Right atrium auricular region (tissue), 2 donors: ENCODE data around the gene MGAT5. TPM values are rescaled to one million over a fixed set of nuclear protein-coding genes. Genes with fewer than 3 reads are reported as not detected.

Source experiments
- DNase-seq: peaks from one replicate; pipeline ENCODE4 v3.0.0-alpha.2; 2019; ENCODE audit warnings: low spot score
- H3K27ac ChIP-seq, 2 donors: fragments of 200-600 bp; sonication (generic); 1 replicate in 1 of 2; 2 replicates in 1 of 2; pipeline ENCODE4 v1.5.1; 2016 to 2019
- H3K27me3 ChIP-seq, 2 donors: fragments of 200-600 bp; sonication (generic); one replicate each; pipeline versions ENCODE4 v1.5.1 to v1.6.0; 2017 to 2019
- H3K36me3 ChIP-seq: fragments of 200-600 bp; sonication (generic); one replicate; pipeline ENCODE4 v1.5.1; 2016
- H3K4me1 ChIP-seq, 2 donors: fragments of 200-600 bp; sonication (generic); one replicate each; pipeline versions ENCODE4 v1.5.1 to v1.6.0; 2017 to 2019
- H3K4me3 ChIP-seq, 2 donors: fragments of 200-600 bp; sonication (generic); 1 replicate in 1 of 2; 2 replicates in 1 of 2; pipeline ENCODE4 v1.5.1; 2017 to 2019; ENCODE audit warnings: mild to moderate bottlenecking in 1 of 2, moderate library complexity in 1 of 2
- H3K9me3 ChIP-seq, 2 donors: fragments of 200-600 bp; sonication (generic); one replicate each; pipeline ENCODE4 v1.5.1; 2019
- CTCF ChIP-seq, 2 donors: fragments of 200-600 bp; sonication (generic); IDR thresholded peaks; one replicate each; pipeline ENCODE4 v1.5.1; 2019; ENCODE audit warnings: antibody characterized with exemption in 2 of 2
- total RNA-seq, 2 donors: library from RNA; depleted of rRNA; stranded (reverse); fragments of >200 nt; gene quantifications; one replicate each; pipeline ENCODE4 v1.1.0, GENCODE V29; 2016

Gene MGAT5
- total RNA-seq, 2 donors from 2014 or later, result 56.9 to 91.0 TPM

GRCh38 chr2:134454426-134454825 lies 200.6 kb downstream of the MGAT5 start:
- no peaks in the 10 kb centered on the region for H3K9me3 ChIP-seq
- TF ChIP-seq CTCF (IDR thresholded peaks at IDR 0.05), result no peak
- H3K4me1 ChIP-seq, result peaks cover 0 to 18% of the 10 kb centered on the region in 2 donors
- H3K36me3 ChIP-seq, result peaks cover 14% of the 10 kb centered on the region
- H3K27me3 ChIP-seq, result no peaks in the 10 kb centered on the region
- no peak overlapping the region for H3K4me3 ChIP-seq
- H3K27ac ChIP-seq, result peak overlapping the region; percentile 2 to 4
- no peak for DNase-seq

- H3K4me1 ChIP-seq, result peaks cover 0 to 18% of the 10 kb centered on the region in 2 donors
- DNase-seq, result no peak
- H3K4me3 ChIP-seq, result no peak overlapping the region
- H3K27ac ChIP-seq, result peak overlapping the region; percentile 2 to 4
- H3K36me3 ChIP-seq, result peaks cover 9% of the 10 kb centered on the region
- no peaks in the 10 kb centered on the region for H3K9me3 ChIP-seq
- H3K27me3 ChIP-seq, result no peaks in the 10 kb centered on the region
- TF ChIP-seq CTCF (IDR thresholded peaks at IDR 0.05), result no peak
These were observed 201.1 kb downstream of the MGAT5 start for GRCh38 chr2:134454931-134455330.

GRCh38 chr2:134455426-134455825 lies 201.6 kb downstream of the MGAT5 start:
- Histone ChIP-seq H3K4me1 (peaks cover 0 to 14% of the 10 kb centered on the region in 2 donors), H3K4me3 (no peak overlapping the region), H3K27ac (peak overlapping the region; percentile 2 to 4), H3K36me3 (peaks cover 6% of the 10 kb centered on the region), H3K27me3 (no peaks in the 10 kb centered on the region), H3K9me3 (no peaks in the 10 kb centered on the region)
- TF ChIP-seq CTCF (IDR thresholded peaks at IDR 0.05), result no peak
- no peak for DNase-seq

- Histone ChIP-seq H3K4me1 (peaks cover 0 to 16% of the 10 kb centered on the region in 2 donors), H3K36me3 (peaks cover 6% of the 10 kb centered on the region), H3K4me3 (no peak overlapping the region), H3K27ac (no peak overlapping the region), H3K27me3 (no peaks in the 10 kb centered on the region), H3K9me3 (no peaks in the 10 kb centered on the region)
- DNase-seq, result no peak
- no peak for TF ChIP-seq CTCF (IDR thresholded peaks at IDR 0.05)
These were observed 203.5 kb downstream of the MGAT5 start for GRCh38 chr2:134457353-134457752.

- peaks cover 0 to 16% of the 10 kb centered on the region in 2 donors for H3K4me1 ChIP-seq
- peaks cover 6% of the 10 kb centered on the region for H3K36me3 ChIP-seq
- no peaks in the 10 kb centered on the region for H3K9me3 ChIP-seq
- no peaks in the 10 kb centered on the region for H3K27me3 ChIP-seq
- H3K4me3 ChIP-seq, result no peak overlapping the region
- TF ChIP-seq CTCF (IDR thresholded peaks at IDR 0.05), result no peak
- no peak for DNase-seq
- H3K27ac ChIP-seq, result no peak overlapping the region
These were observed 204.0 kb downstream of the MGAT5 start for GRCh38 chr2:134457765-134458472.

- Histone ChIP-seq H3K4me3 (no peak overlapping the region), H3K9me3 (no peaks in the 10 kb centered on the region), H3K27me3 (no peaks in the 10 kb centered on the region), H3K36me3 (peaks cover 2% of the 10 kb centered on the region), H3K27ac (no peak overlapping the region), H3K4me1 (peaks cover 0 to 16% of the 10 kb centered on the region in 2 donors)
- DNase-seq, result no peak
- TF ChIP-seq CTCF (IDR thresholded peaks at IDR 0.05), result no peak
These were observed 204.6 kb downstream of the MGAT5 start for GRCh38 chr2:134458473-134458853.
